Forelimb muscle (tissue), 1 donor: ENCODE data around the gene MID2. TPM values are rescaled to one million over a fixed set of nuclear protein-coding genes. Genes with fewer than 3 reads are reported as not detected.
"Not testable (repeated sequence)": the region's sequence is repeated elsewhere in the genome, so short reads cannot be mapped to it uniquely, and the experiment has no call there.

ENCODE experiments used
- DNase-seq: peaks from one replicate; pipeline ENCODE4 v3.0.0-alpha.2; 2013; ENCODE audit warnings: low read depth
- polyA plus RNA-seq: library from polyadenylated mRNA; unstranded; fragments of 120-200 nt; gene quantifications from one replicate; pipeline ENCODE4 v1.2.1, GENCODE V29; 2013; ENCODE audit not compliant: insufficient read length

Gene MID2
- polyA plus RNA-seq, 1 donor: 8.3 TPM

DNA sequence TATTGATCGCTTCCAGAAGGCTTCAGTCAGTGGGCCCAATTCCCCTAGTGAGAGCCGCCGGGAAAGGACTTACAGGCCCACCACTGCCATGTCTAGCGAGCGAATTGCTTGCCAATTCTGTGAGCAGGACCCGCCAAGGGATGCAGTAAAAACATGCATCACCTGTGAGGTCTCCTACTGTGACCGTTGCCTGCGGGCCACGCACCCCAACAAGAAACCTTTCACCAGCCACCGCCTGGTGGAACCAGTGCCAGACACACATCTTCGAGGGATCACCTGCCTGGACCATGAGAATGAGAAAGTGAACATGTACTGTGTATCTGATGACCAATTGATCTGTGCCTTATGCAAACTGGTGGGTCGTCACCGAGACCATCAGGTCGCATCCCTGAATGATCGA lies 15.3 kb downstream of the MID2 start:
- DNase-seq: no peak

DNA sequence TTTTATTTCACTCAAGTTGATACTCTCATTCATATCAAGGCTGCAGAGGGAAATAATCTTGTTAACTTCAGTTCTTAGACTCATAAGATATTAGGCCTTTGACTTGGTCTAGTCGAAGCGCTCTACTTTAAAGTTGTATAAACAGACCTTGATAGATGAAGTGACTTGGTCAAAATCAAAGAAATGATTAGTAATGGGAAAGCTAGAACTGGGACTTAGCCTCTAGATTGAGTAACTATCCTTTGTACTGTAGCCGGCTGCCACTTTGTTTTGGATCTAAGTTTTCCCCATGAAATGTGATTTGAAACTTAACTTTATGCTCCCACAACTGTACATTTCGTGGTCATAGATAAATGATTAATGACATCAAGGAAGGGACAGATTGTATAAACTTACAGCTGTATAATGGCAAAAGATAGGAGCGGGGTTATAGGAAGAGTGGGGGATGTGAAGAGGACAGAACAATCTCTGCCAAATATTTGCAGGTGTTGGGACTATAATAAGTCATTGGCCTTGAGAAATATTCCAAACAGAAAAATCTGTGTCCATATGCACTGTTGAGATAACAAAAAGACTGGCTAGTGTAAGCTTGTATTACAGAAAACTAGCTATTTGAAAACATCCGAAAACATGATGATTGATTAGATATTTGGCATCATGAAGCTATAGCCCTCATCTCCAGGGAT lies 17.2 kb downstream of the MID2 start:
- DNase-seq: no peak

DNA sequence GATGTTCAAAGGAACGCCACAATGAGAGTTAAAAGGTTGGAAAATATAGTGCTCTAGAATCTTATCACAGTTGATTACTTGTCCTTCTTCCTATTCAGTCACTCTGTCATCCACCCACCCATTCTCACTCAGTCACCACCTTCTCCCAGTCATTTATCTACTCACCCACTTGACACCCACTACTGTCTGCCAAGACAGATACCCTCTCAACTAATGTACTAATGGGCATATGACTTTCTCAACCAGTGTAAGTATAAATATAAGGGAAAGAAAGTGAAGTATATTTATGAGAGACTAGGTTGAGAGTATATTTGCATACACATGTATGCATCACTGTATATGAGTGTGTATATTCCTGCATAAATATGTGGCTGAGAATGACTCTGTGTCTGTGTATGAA lies 20.0 kb downstream of the MID2 start:
- DNase-seq: no peak

DNA sequence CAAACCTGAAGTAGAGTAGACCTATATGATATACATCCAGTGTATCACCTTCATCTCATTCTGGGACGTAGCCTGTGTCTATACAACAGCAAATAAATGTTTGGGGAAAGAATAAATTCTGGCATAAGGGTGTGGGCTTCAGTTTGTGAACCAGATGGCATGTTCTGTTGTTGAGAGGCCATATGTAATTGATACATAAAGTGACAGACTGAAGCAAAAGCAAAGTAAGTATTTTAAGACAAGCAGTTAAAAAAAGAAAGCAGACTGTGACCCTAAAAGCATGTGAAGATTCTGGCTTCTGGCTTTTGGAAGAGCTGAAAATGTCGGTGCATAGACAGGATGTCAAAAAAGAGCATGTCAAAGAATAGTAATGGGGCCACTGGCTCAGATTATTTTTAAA lies 22.9 kb downstream of the MID2 start:
- DNase-seq: no peak

GRCh38 chrX:107849747-107850421 lies 24.2 kb downstream of the MID2 start:
- DNase-seq: no peak

GRCh38 chrX:107850422-107850765 lies 24.7 kb downstream of the MID2 start:
- DNase-seq: no peak

GRCh38 chrX:107851215-107851614 lies 25.5 kb downstream of the MID2 start:
- DNase-seq: no peak

DNA sequence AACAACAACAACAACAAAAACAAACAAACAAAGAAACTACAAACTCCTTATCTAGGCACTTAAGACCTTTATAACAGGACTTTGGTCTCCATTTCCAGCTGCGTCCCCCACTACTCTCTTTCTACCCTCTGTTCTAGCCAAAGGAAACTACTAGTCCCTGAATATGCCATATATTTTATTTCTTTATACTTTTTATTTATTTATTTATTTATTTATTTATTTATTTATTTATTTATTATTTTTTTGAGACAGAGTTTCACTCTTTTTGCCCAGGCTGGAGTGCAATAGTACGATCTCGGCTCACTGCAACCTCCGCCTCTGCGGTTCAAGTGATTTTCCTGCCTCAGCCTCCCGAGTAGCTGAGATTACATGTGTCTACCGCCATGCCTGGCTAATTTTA lies 26.0 kb downstream of the MID2 start:
- DNase-seq: not testable (repeated sequence)

GRCh38 chrX:107856289-107856688 lies 30.6 kb downstream of the MID2 start:
- DNase-seq: no peak

- not testable (repeated sequence) for DNase-seq
Observed at GRCh38 chrX:107857041-107857440, 31.4 kb downstream of the MID2 start.

DNA sequence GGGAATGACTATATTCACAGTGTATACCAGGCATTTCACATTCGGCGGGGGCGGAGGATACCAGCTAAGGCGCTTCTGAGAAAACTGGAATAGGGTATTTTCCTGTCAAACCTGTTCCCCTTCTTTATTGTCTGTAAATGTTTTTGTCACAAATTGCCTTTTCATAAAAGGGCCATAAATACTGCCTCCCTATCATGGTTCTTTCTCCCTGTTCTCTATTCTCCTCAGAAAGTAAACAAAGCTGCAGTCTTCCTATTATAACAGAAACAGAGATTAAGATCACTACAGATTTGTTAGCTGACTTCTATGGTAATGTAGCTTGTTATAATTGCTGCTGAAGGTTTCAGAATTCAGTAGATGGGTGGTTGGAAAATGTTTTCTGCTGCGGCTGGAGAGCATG lies 32.2 kb downstream of the MID2 start:
- no peak for DNase-seq

DNA sequence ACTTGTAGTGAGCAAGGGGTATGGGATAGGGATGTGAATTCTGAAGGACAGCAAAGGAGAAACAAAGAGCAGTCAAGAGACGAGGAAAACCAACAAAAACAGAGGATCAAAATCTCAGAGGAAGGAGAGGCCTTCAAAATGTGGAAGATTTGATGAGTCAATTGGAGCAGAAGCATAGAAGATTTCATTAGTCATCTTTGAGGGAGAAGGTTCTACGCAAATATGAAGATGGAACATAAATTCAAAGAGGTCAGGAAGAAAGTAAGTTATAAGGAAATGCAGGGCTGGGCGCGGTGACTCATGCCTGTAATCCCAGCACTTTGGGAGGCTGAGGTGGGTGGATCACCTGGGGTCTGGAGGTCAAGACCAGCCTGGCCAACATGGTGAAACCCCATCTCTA lies 35.4 kb downstream of the MID2 start:
- DNase-seq: no peak

DNA sequence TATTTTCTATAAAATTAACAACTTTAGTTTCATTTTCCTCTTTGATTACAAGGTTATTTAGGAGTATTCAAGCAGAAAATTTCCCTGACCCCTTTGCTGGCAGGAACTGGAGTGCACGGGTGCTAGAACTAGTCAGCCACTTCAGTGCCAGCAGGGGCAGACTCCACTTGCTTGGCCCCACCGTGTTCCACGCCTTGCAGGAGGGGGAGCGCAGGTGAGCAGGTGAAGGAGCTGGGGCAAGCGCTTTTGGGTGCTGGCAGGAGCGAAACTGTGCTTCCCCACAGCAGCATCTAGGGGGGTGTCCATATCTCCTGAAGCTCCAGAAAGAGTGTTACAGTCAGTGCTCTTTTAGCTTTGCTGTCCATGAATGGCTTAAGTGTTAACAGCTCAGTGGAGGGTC lies 45.5 kb downstream of the MID2 start:
- no peak for DNase-seq

DNA sequence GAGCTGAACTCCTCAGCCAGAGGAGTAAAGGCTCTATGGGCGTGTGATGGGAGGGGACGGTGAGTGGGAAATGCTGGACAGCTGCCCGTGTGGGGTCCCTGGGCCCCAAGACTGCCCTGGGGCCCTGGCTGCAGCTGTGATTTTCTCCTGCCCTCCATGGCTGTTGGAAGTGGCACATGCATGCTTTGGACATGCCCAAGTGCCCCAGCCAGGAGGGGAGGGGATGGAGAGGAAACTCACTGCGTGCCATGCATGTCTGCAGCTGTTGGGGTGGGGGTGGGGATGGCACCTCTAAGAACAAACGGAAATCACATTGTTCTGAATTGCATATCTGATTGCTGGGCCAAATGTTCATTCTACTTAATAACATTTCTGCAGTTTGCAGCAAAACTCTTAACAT lies 52.4 kb downstream of the MID2 start:
- DNase-seq: no peak

GRCh38 chrX:107880054-107880610 lies 54.5 kb downstream of the MID2 start:
- DNase-seq: no peak

GRCh38 chrX:107894038-107894437 lies 68.4 kb downstream of the MID2 start:
- DNase-seq: no peak

DNA sequence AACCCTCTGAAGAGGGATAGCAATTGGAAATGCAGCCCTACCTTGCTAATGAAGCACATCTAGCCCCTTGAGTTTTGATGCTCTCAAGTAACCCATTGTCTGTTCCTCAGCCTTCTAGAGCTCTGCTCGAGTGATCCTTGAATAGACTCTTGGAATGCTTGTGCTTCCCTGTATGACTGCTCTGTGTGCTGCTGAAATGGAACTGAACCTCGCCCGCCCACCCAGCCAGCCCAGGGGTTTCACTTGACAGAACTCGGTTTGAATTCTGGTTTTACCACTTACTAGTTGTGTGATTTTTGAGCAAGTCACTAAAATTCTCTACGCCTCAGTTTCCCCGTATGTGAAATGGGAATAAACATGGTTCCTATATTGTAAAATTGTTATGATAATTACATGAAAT lies 77.1 kb downstream of the MID2 start:
- no peak for DNase-seq

DNA sequence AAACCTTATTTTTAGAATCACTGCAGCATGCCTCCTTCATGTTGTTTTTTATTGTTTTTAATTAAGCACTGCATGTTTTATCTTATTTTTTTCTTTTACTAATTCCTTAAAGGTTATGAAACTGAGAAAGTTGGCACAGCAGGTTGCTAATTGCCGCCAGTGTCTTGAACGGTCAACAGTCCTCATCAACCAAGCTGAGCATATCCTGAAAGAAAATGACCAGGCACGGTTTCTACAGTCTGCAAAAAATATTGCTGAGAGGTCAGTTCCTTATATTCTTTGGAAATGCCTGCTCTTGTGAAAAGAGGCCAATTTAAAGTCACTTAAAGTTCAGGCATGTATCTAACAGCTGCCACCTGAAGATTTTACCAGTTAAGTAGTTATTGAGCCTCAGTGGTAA lies 79.7 kb downstream of the MID2 start:
- DNase-seq: no peak

- DNase-seq: no peak
Observed at GRCh38 chrX:107924136-107924746, 98.6 kb downstream of the MID2 start.

DNA sequence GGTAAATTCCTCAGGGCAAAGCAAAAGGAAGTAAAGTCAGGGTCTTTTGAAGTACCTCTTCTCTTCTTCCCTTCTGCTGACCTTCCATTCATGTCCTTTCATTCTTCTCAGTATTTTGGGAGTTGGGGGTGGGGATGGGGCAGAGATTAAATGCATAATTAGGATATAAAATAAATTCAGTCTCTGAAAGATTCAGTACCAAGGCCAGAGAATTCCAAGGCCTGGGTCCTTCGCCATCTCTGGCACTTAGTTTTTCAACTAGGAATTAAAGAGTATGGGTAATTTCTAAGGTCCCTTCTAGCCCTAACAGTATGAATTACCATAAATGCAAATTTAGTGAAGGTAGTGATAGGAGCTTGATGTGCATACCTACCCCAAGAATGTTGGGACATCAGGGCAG lies 108.6 kb downstream of the MID2 start:
- DNase-seq: no peak

GRCh38 chrX:107935200-107935599 lies 109.5 kb downstream of the MID2 start:
- no peak for DNase-seq

DNA sequence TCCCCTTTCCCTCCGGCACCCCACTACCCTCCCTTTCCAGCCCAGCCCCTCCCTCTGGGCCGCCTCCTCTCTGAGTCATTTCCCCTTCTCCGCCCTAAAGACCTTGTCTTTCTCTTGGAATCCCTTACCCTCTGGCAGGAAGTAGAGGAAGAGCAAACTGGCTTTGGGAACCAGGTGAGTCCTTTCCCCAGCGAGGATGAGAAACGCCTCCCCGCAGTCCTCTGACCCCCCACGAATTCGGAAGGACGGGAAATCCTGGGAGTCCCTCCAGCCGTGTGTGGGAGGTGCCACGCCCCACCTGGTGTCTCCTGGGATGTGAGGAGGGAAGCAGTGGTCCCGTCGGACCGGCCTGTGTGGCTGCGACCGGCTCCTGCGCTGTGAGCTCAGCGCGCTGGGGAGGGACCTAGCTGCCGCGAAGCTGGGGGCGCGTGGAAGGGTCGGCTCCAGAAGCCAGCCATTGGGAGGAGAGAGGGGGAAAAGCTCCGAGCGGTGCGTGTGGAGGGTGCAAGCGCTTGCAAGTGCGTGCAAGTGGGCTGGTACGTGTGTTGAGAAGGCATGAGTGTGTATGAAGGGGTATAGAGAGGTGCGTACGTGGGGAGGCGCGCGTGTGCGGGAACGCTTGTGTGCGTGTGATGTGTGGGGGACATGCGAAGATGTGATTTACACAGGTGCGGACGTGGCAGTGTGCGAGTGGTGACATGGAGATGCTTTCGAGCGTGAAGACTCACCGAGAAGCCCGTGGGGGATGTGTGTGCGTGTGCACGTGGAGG lies 110.2 kb downstream of the MID2 start:
- no peak for DNase-seq

- DNase-seq: no peak
Observed at GRCh38 chrX:107936434-107936730, 110.7 kb downstream of the MID2 start.
